Lower leg skin (tissue), 4 donors: ENCODE data around the gene FOXE1. TPM values are rescaled to one million over a fixed set of nuclear protein-coding genes. Genes with fewer than 3 reads are reported as not detected.
A peak's percentile ranks its signal among the peaks of the same experiment; 100 is the strongest.

Experiments used
- DNase-seq, 2 donors: peaks; one replicate each; pipeline ENCODE4 v3.0.0-alpha.2; 2019; ENCODE audit warnings: low spot score in 2 of 2
- H3K4me3 ChIP-seq: fragments of 200-600 bp; sonication (generic); 2 replicates; pipeline ENCODE4 v1.5.1; 2017; ENCODE audit warnings: mild to moderate bottlenecking, low read depth; ENCODE audit not compliant: poor library complexity, severe bottlenecking
- CTCF ChIP-seq, 3 donors: fragments of 450-650 bp; IDR thresholded peaks; one replicate each; pipeline ENCODE4 v1.5.1; 2016; ENCODE audit warnings: antibody characterized with exemption in 3 of 3, mild to moderate bottlenecking in 3 of 3, moderate library complexity in 2 of 3
- POLR2A ChIP-seq, 2 donors: fragments of 450-650 bp; IDR thresholded peaks; one replicate each; pipeline ENCODE4 v1.6.1; 2016 to 2017; ENCODE audit warnings: antibody characterized with exemption in 2 of 2, mild to moderate bottlenecking in 1 of 2, moderate library complexity in 1 of 2
- WGBS, 2 donors: methylation state at CpG; one replicate each; pipeline ENCODE4 v1.1.5; 2018; 5-methylcytosine and 5-hydroxymethylcytosine counted together
- intact Hi-C: fragments of 100-400 bp; cut with DNase I; formaldehyde crosslinking; loops from one replicate; pipeline ENCODE4 v1.15.0; 2023; ENCODE audit warnings: low total_unique reads
- total RNA-seq, 4 donors: library from RNA; depleted of rRNA; stranded (reverse); fragments of >200 nt; gene quantifications; one replicate each; pipeline ENCODE4 v1.1.0, GENCODE V29; 2016

Gene FOXE1
- total RNA-seq, 4 donors from 2014 or later = 0.27 to 2.9 (median 1.6) TPM

- no peak for DNase-seq
- WGBS, 2 donors = 78 to 79% methylated on average over 2 of the region's 2 CpGs
- intact Hi-C loops = no loop called here
- no peak overlapping the region for H3K4me3 ChIP-seq
- TF ChIP-seq CTCF (IDR thresholded peaks at IDR 0.05) (no peak), POLR2A (IDR thresholded peaks at IDR 0.05) (no peak)
These were observed 7.3 kb upstream of the FOXE1 start for GRCh38 chr9:97845763-97846162.

- TF ChIP-seq CTCF (IDR thresholded peaks at IDR 0.05) = no peak
- no peak for TF ChIP-seq POLR2A (IDR thresholded peaks at IDR 0.05)
- no peak for DNase-seq
- WGBS, 2 donors = 47 to 82% methylated on average over 4 of the region's 4 CpGs
- intact Hi-C loops = no loop called here
- no peak overlapping the region for H3K4me3 ChIP-seq
These were observed 6.7 kb upstream of the FOXE1 start for GRCh38 chr9:97846347-97846746.

DNA sequence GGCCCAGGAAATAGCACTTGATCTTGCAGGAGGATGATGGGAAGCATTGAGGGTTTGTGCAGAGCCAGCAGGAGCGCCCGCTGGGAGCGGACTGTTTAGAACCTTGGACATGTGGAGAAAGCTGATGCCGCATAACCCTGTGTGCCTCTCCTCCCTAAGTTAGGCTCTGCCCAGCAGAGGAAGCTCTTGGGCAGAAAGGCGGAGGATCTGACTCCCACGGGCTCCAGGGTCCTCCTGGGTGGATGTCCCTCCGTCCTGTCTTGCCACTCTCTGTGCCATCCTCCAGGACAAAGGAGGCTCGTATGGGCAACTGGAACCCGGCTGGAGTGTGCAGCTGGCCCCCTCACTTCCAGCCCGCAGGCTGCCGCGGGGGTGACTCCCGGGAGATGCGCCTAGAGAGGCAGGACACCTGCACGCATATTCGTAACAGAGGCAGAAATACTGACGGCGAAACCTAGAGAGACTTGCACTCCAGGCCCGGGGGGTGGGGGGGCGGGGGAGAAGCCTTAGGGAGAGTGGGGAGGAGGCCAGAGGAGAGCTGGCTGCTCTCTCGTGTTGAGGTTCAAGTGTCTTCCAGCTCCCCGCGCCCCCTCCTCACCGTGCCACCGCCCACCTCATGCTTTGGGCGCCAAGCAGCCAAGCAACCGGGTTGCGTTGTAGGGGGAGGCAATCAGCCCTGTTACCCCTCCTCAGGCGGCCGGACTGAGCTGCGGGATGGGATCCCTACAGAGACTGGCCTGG lies 5.4 kb upstream of the FOXE1 start:
- no peak for DNase-seq
- WGBS, 2 donors = 11 to 12% methylated on average over 28 to 30 of the region's 31 CpGs
- intact Hi-C loops = no loop called here

GRCh38 chr9:97848215-97848479 lies 4.9 kb upstream of the FOXE1 start:
- 0 to 10% methylated on average over 5 to 7 of the region's 7 CpGs for WGBS, 2 donors
- H3K4me3 ChIP-seq = no peak overlapping the region
- intact Hi-C loops = no loop called here
- DNase-seq = no peak
- TF ChIP-seq POLR2A (IDR thresholded peaks at IDR 0.05) (no peak), CTCF (IDR thresholded peaks at IDR 0.05) (no peak)

More for the DNA sequence above, 5.4 kb upstream of the FOXE1 start:
- no peak for TF ChIP-seq CTCF (IDR thresholded peaks at IDR 0.05)
- TF ChIP-seq POLR2A (IDR thresholded peaks at IDR 0.05) = no peak
- no peak overlapping the region for H3K4me3 ChIP-seq

DNA sequence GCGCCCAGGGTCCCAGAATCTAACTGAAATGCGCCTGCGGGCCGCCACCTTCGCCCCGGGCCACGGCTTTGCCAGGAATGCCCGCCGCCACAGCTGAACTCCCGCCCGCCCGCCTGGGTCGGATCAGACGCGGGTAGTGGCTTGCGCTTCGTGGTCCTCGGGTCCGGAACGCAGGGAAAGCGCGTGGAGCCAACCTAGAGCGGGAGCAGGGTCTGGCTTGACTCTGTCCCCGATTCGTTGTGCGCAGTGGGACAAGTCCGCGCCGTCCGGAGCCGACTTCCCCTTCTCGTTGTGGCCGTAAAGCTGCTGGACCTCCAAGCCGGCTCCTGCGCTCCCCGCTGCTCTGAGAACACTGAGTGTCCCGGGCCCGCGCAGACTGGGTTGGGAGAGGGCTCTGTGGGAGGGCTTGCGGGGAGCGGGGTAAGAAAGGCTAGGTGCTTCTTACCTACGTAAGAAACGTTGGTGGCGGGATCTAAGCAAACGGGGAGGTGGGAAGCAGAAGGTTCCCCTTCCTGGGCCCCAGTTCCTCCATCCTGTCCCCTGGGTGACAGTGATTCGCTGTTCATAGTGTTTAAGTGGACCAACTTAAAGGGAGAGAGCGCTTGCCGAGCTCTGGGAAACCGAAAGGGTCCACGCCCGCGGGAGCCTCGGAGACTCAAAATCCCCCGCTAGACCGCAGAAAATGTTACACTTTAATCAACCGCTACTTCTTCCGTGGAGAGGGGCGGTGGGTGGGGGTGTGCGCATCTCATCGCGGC lies 4.4 kb upstream of the FOXE1 start:
- peak in 1 of 2 donors; percentile 86 for DNase-seq
- no peak overlapping the region for H3K4me3 ChIP-seq
- intact Hi-C loops = no loop called here
- TF ChIP-seq POLR2A (IDR thresholded peaks at IDR 0.05) (no peak), CTCF (IDR thresholded peaks at IDR 0.05) (no peak)
- WGBS, 2 donors = 7 to 19% methylated on average over 25 to 54 of the region's 61 CpGs
